Gastroesophageal sphincter (tissue), 3 donors: ENCODE results near the gene DHX58.

ENCODE experiments used
- EP300 ChIP-seq: sonication (generic); formaldehyde crosslinking; IDR thresholded peaks from one replicate; pipeline ENCODE4 v1.6.1; 2017; ENCODE audit warnings: antibody characterized with exemption, mild to moderate bottlenecking
- POLR2A ChIP-seq, 2 donors: fragments of 450-650 bp; IDR thresholded peaks; one replicate each; pipeline ENCODE4 v1.6.1; 2017; ENCODE audit warnings: antibody characterized with exemption in 2 of 2, mild to moderate bottlenecking in 2 of 2, moderate library complexity in 1 of 2
- TF ChIP-seq, protein P1 (sequence below), 4 experiments: fragments of 200-600 bp in 2 of 4; fragments of 450-650 bp in 2 of 4; sonication (generic) in 1 of 4; IDR thresholded peaks; one replicate each; pipeline ENCODE4 v1.5.1; 2017 to 2019; ENCODE audit warnings: antibody characterized with exemption in 4 of 4, mild to moderate bottlenecking in 2 of 4, moderate library complexity in 2 of 4

DNA sequence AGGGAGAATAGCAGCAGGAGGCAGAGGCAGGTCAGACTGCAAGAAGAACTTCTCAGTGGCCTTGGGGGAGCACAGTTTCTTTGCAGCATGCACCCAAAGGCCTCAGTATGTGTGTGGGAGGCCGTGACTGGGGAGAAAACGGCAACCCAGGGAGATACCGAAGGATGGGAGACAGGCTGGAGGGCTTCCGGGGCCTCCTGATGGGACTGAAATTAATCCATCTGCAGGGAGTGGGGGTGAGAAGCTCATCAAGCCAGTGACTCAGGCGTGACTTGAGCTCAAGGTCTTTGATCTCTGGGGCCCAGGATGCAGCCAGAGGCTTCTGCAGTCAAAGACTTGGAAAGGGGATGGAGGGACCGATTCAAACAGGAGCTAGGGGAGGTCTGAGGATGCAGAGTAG lies 57.0 kb downstream of the DHX58 start:
- TF ChIP-seq, protein P1, sequence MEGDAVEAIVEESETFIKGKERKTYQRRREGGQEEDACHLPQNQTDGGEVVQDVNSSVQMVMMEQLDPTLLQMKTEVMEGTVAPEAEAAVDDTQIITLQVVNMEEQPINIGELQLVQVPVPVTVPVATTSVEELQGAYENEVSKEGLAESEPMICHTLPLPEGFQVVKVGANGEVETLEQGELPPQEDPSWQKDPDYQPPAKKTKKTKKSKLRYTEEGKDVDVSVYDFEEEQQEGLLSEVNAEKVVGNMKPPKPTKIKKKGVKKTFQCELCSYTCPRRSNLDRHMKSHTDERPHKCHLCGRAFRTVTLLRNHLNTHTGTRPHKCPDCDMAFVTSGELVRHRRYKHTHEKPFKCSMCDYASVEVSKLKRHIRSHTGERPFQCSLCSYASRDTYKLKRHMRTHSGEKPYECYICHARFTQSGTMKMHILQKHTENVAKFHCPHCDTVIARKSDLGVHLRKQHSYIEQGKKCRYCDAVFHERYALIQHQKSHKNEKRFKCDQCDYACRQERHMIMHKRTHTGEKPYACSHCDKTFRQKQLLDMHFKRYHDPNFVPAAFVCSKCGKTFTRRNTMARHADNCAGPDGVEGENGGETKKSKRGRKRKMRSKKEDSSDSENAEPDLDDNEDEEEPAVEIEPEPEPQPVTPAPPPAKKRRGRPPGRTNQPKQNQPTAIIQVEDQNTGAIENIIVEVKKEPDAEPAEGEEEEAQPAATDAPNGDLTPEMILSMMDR (IDR thresholded peaks at IDR 0.05) = no peak
- TF ChIP-seq POLR2A (IDR thresholded peaks at IDR 0.05) = no peak
- TF ChIP-seq EP300 = no peak
